Cortex of kidney (tissue), 1 donor: Measurements from ENCODE around the gene ERICH6.
"Not testable (repeated sequence)": the region's sequence is repeated elsewhere in the genome, so short reads cannot be mapped to it uniquely, and the experiment has no call there.

Experiments used
- DNase-seq: peaks from one replicate; lab custom pipeline; 2025; lab: John Stamatoyannopoulos, UW

ERICH6 gene

GRCh38 chr3:150682279-150682678 lies 21.4 kb downstream of the ERICH6 start:
- no peak for DNase-seq

DNA sequence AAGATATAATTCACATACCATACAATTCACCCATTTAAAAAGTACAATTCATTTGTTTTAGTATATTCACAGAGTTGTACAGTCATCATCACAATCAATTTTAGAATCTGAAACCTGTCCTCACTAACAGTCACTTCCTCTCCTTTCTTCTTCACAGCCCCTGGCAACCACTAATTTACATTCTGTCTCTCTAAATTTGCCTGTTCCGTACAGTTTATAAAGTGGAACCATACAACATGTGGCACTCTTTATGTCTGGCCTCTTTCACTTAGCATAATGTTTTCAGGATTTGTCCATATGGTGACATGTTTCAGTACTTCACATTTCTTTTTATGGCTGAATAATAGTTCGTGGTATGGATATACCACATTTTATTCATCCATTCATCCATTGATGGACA lies 22.7 kb downstream of the ERICH6 start:
- DNase-seq, result no peak

GRCh38 chr3:150680562-150680961 lies 23.2 kb downstream of the ERICH6 start:
- DNase-seq, result no peak

DNA sequence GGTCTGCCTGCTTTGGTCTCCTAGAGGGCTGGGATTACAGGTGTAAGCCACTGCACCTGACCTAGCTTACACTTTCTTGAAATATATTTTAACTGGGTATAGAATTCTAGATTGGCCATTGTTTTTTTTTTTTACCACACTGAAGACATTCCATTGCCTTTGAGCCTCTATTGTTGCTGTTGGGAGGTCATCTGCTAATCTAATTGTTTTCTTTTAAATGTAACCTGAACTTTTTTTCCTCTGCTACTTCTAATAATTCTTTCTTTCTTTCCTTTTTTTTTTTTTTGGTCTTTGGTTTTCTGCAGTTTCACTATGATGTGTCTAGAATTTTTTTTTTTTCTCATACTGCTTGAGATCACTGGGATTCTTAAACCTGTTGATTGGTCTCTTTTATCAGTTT lies 28.1 kb downstream of the ERICH6 start:
- no peak for DNase-seq

DNA sequence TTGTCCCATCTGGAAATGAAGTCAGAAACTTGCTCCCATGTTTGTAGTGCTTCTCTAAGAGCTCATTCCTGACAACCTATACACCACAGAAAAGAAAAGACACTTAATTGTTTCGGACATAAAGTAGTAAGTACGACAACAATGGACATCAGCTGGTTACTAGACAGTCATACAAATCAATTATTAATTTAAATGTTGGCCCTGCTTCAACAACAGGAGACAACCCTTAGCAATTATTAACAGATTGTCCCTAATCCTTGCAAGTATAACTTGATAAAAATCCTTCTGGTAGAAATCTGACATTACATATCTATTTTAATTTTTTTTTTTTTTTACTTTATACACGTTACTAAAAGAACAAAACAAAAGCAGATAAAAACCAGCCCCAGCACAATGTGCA lies 29.8 kb downstream of the ERICH6 start:
- DNase-seq, result no peak

GRCh38 chr3:150666167-150666566 lies 37.6 kb downstream of the ERICH6 start:
- DNase-seq, result no peak

GRCh38 chr3:150663461-150663860 lies 40.3 kb downstream of the ERICH6 start:
- DNase-seq, result no peak

DNA sequence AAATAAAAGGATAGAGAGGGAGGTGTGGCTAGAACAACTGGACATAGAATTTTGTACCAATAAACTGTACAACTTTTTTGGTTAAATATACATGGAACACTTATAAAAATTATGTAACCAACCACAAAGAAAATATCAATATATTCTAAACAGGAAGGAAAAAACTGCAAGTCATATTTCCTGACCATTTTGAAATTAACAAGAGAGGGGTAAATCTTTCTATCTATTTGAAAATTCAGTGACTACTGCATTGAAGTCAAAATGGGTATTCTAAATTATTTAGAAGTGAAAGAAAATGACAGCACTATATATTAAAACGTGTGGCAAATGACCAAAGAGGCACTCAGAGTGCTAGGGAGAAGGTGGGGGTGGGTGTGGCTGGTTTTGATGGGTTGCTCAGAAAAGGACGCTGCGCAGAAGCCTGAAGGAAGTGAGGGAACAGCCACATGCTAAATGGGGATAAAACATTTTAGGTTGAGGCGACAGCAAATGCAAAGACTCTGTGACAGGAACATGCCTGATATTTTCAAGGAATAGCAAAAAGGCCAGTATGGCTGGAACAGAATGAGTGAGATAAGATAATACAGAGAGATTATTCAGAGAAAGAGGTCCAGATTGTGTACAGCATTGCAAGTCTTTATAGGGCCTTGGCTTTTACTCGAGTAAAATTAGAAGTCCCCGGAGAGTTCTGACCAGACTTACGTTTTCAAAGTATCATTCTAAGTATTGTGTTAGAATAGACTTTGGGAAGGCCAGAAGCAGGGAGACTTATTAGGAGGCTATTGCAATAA lies 41.1 kb downstream of the ERICH6 start:
- no peak for DNase-seq

DNA sequence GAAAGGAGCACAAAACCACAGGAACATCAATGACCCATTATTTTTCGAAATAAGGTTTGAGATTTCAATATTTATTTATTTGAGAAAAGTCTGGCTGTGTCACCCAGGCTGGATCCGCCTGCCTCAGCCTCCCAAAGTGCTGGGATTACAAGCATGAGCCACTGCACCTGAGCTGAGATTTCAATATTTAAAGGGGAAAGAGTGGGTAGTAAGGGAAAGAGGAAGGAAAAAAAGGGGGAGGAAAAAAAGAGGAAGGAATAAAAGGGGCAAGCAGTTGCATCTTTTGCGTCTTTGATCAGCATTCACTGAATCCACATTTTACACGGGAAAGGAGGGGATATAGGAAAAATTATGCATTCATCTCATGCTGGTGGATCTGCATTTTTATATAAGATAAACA lies 47.4 kb downstream of the ERICH6 start:
- no peak for DNase-seq

DNA sequence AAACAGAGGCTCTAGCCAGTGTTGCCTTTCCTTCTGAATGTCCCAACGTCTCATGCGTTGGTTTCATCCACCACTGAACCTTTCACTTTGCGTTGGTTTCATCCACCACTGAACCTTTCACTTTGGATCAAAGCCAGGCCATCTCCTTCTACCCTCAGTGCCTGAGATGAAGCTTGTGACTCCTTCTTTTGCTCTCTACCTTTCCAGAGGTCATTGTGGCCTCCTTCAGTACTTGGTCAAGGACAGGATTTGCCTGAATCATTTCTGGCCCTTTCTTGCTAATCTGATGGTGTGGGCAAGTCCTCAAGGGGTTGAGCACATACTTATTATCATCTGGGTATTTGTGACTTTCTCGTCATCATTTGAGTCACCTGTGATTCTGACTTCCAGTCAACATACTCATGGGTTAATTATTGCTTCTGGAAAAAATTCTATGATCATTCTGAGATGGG lies 50.6 kb downstream of the ERICH6 start:
- no peak for DNase-seq

DNA sequence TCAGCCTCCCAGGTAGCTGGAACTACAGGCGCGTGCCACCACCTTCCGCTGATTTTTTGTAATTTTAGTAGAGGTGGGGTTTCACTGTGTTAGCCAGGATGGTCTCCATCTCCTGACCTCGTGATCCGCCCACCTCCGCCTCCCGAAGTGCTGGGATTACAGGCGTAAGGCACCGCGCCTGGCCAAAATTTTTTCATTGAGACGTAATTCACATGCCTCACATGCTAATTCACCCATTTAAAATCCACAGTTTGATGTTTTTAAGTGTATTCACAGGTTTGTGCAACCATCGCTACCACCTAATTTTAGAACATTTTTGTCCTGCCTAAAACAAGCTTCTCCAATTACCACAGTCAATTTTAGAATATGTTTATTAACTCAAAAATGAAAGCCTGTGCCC lies 63.5 kb downstream of the ERICH6 start:
- no peak for DNase-seq

DNA sequence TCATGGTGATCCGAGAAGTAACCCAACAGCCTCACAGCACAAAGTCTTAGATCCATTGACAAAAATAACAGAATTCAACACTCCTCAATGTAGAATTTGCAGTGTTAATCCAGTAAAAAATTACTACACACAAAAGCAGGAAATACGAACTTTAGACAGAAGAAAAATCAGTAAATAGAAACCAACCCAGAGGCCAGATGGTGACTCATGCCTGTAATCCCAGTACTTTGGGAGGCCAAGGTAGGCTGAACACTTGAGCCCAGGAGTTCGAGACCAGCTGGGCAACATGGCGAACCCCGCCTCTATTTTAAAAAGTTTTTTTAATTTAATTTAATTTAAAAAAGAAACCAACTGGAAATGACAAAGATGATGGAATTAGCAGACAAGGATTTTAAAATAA lies 64.5 kb downstream of the ERICH6 start:
- DNase-seq, result no peak

- no peak for DNase-seq
These were observed 67.5 kb downstream of the ERICH6 start for GRCh38 chr3:150636258-150636657.

- DNase-seq, result no peak
These were observed 68.2 kb downstream of the ERICH6 start for GRCh38 chr3:150635526-150635925.

GRCh38 chr3:150635076-150635475 lies 68.6 kb downstream of the ERICH6 start:
- no peak for DNase-seq

- DNase-seq, result no peak
These were observed 72.1 kb downstream of the ERICH6 start for GRCh38 chr3:150631515-150632221.

DNA sequence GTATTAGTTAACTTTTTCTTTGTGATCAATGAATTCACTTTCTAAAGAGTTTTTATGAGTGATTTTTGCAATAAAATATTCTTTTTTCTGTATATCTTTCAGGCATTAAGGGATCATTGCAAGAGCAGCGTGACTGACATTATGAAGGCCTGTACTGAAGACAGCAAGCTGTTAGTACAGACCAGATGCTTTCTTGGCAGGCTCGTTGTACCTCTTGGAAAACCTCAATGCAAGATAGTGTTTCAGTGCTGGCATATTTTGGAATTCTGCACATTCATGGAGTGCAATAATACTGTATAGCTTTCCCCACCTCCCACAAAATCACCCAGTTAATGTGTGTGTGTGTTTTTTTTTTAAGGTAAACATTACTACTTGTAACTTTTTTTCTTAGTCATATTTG lies 76.2 kb downstream of the ERICH6 start:
- DNase-seq, result no peak

- no peak for DNase-seq
These were observed 77.4 kb downstream of the ERICH6 start for GRCh38 chr3:150626148-150626930.

GRCh38 chr3:150623945-150624344 lies 79.8 kb downstream of the ERICH6 start:
- DNase-seq, result no peak

GRCh38 chr3:150622955-150623354 lies 80.8 kb downstream of the ERICH6 start:
- not testable (repeated sequence) for DNase-seq

- no peak for DNase-seq
These were observed 83.6 kb downstream of the ERICH6 start for GRCh38 chr3:150620002-150620689.
